Measurements from ENCODE around the gene CD33.

Gene CD33

GRCh38 chr19:51192689-51193088, 32.2 kb upstream of the CD33 start:
- TF ChIP-seq SNAI2 (CRISPR knock-in tag; IDR thresholded peaks at IDR 0.05): no peak
- no peak for ATAC-seq

- ATAC-seq: no peak
- TF ChIP-seq ZC3H10 (CRISPR knock-in tag; IDR thresholded peaks at IDR 0.05): no peak
- TF ChIP-seq POU6F1 (CRISPR knock-in tag; IDR thresholded peaks at IDR 0.05; ENCODE audit: borderline replicate concordance, low read depth): no peak
- no peak for TF ChIP-seq RARB (CRISPR knock-in tag; IDR thresholded peaks at IDR 0.05)
- TF ChIP-seq CSRNP3 (CRISPR knock-in tag; IDR thresholded peaks at IDR 0.05): no peak
- no peak for TF ChIP-seq ISL1 (CRISPR knock-in tag; IDR thresholded peaks at IDR 0.05)
- no peak for TF ChIP-seq GLIS3 (CRISPR knock-in tag; IDR thresholded peaks at IDR 0.05)
- TF ChIP-seq ESRRG (CRISPR knock-in tag; IDR thresholded peaks at IDR 0.05): no peak
- TF ChIP-seq CSDC2 (CRISPR knock-in tag; IDR thresholded peaks at IDR 0.05): no peak
Measured at GRCh38 chr19:51194527-51195315, 30.2 kb upstream of the CD33 start.

GRCh38 chr19:51195316-51195586, 29.6 kb upstream of the CD33 start:
- no peak for TF ChIP-seq CSRNP3 (CRISPR knock-in tag; IDR thresholded peaks at IDR 0.05)
- no peak for TF ChIP-seq ZNF8 (CRISPR knock-in tag; IDR thresholded peaks at IDR 0.05)
- no peak for TF ChIP-seq CREB5 (CRISPR knock-in tag; IDR thresholded peaks at IDR 0.05; ENCODE audit: low read depth)
- TF ChIP-seq OSR1 (CRISPR knock-in tag; IDR thresholded peaks at IDR 0.05): no peak
- TF ChIP-seq PPARA (CRISPR knock-in tag; IDR thresholded peaks at IDR 0.05; ENCODE audit: borderline replicate concordance): no peak
- TF ChIP-seq ESRRG (CRISPR knock-in tag; IDR thresholded peaks at IDR 0.05): no peak

GRCh38 chr19:51195616-51196015, 29.3 kb upstream of the CD33 start:
- no peak for TF ChIP-seq ARNTL (CRISPR knock-in tag; IDR thresholded peaks at IDR 0.05; ENCODE audit: borderline replicate concordance, low read depth)
- TF ChIP-seq ZFP3 (CRISPR knock-in tag; IDR thresholded peaks at IDR 0.05): no peak
- no peak for TF ChIP-seq TCF4 (CRISPR knock-in tag; IDR thresholded peaks at IDR 0.05; ENCODE audit: borderline replicate concordance)
- TF ChIP-seq ESRRG (CRISPR knock-in tag; IDR thresholded peaks at IDR 0.05): no peak
- no peak for TF ChIP-seq RARB (CRISPR knock-in tag; IDR thresholded peaks at IDR 0.05)
- TF ChIP-seq TOX (CRISPR knock-in tag; IDR thresholded peaks at IDR 0.05; ENCODE audit: borderline replicate concordance): no peak
- TF ChIP-seq ZNF70 (CRISPR knock-in tag; IDR thresholded peaks at IDR 0.05): no peak
- TF ChIP-seq ZNF565 (CRISPR knock-in tag; conservative IDR thresholded peaks at IDR 0.05; ENCODE audit: low read depth): no peak
- no peak for TF ChIP-seq OSR1 (CRISPR knock-in tag; IDR thresholded peaks at IDR 0.05)
- no peak for TF ChIP-seq CSDC2 (CRISPR knock-in tag; IDR thresholded peaks at IDR 0.05)
- no peak for TF ChIP-seq CSRNP3 (CRISPR knock-in tag; IDR thresholded peaks at IDR 0.05)
- no peak for TF ChIP-seq PATZ1 (CRISPR knock-in tag; IDR thresholded peaks at IDR 0.05; ENCODE audit: borderline replicate concordance)
- no peak for TF ChIP-seq ZFP30 (CRISPR knock-in tag; IDR thresholded peaks at IDR 0.05)
- TF ChIP-seq ISL1 (CRISPR knock-in tag; IDR thresholded peaks at IDR 0.05): no peak
- TF ChIP-seq ZC3H10 (CRISPR knock-in tag; IDR thresholded peaks at IDR 0.05): no peak
- no peak for TF ChIP-seq TSHZ2 (CRISPR knock-in tag; IDR thresholded peaks at IDR 0.05)
- no peak for TF ChIP-seq PPARA (CRISPR knock-in tag; IDR thresholded peaks at IDR 0.05; ENCODE audit: borderline replicate concordance)

More at GRCh38 chr19:51195316-51195586, 29.6 kb upstream of the CD33 start:
- ATAC-seq: no peak

More at GRCh38 chr19:51195616-51196015, 29.3 kb upstream of the CD33 start:
- ATAC-seq: no peak

All from SK-N-SH treated with all-trans-retinoic acid at 6 μM for 48 hours (cell line).